ENCODE results near the gene TTC33. TPM values are rescaled to one million over a fixed set of nuclear protein-coding genes. Genes with fewer than 3 reads are reported as not detected.

Gene TTC33
- total and polyA plus RNA-seq, 12 donors, result 6.4 to 20.1 (median 17.5) TPM

GRCh38 chr5:40478766-40479165 lies 277.0 kb downstream of the TTC33 start:
- Histone ChIP-seq H3K27me3 (no peaks in the 10 kb centered on the region), H3K4me1 (no peaks in the 10 kb centered on the region), H3K4me3 (no peak overlapping the region), H3K9me3 (peaks cover 0 to 16% (median 0%) of the 10 kb centered on the region in 11 donors), H3K36me3 (no peaks in the 10 kb centered on the region), H3K27ac (no peak overlapping the region)
- no peak for TF ChIP-seq CTCF (IDR thresholded peaks at IDR 0.05)
- intact Hi-C loops (cut with DNase I), result no loop called here
- DNase-seq (no peak), ATAC-seq (no peak)
- 83 to 85% methylated on average over 2 of the region's 2 CpGs for WGBS, 2 donors

- peaks cover 0 to 8% (median 0%) of the 10 kb centered on the region in 11 donors for H3K9me3 ChIP-seq
- 82 to 83% methylated on average over 8 of the region's 8 CpGs for WGBS, 2 donors
- H3K27ac ChIP-seq, result no peak overlapping the region
- ATAC-seq, result no peak
- no peaks in the 10 kb centered on the region for H3K4me1 ChIP-seq
- H3K4me3 ChIP-seq, result no peak overlapping the region
- TF ChIP-seq CTCF (IDR thresholded peaks at IDR 0.05), result no peak
- no peaks in the 10 kb centered on the region for H3K36me3 ChIP-seq
- intact Hi-C loops (cut with DNase I), result no loop called here
- DNase-seq, result no peak
- H3K27me3 ChIP-seq, result no peaks in the 10 kb centered on the region
These were observed 277.8 kb downstream of the TTC33 start for GRCh38 chr5:40477856-40478546.

- intact Hi-C loops (cut with DNase I), result no loop called here
- Histone ChIP-seq H3K36me3 (no peaks in the 10 kb centered on the region), H3K27me3 (no peaks in the 10 kb centered on the region), H3K4me1 (no peaks in the 10 kb centered on the region), H3K4me3 (no peak overlapping the region), H3K27ac (no peak overlapping the region), H3K9me3 (no peaks in the 10 kb centered on the region)
- DNase-seq, result no peak
- 76 to 83% methylated on average over 3 of the region's 3 CpGs for WGBS, 2 donors
- no peak for TF ChIP-seq CTCF (IDR thresholded peaks at IDR 0.05)
- no peak for ATAC-seq
These were observed 280.2 kb downstream of the TTC33 start for GRCh38 chr5:40475561-40475960.

- H3K9me3 ChIP-seq, result peaks cover 0 to 7% (median 0%) of the 10 kb centered on the region in 11 donors
- 89 to 98% methylated on average over 2 of the region's 2 CpGs for WGBS, 2 donors
- intact Hi-C loops (cut with DNase I), result no loop called here
- ATAC-seq, result no peak
- no peaks in the 10 kb centered on the region for H3K36me3 ChIP-seq
- no peak overlapping the region for H3K27ac ChIP-seq
- no peaks in the 10 kb centered on the region for H3K4me1 ChIP-seq
- DNase-seq, result no peak
- TF ChIP-seq CTCF (IDR thresholded peaks at IDR 0.05), result no peak
- H3K27me3 ChIP-seq, result no peaks in the 10 kb centered on the region
- no peak overlapping the region for H3K4me3 ChIP-seq
These were observed 281.5 kb downstream of the TTC33 start for GRCh38 chr5:40474250-40474649.

Measured in heart right ventricle (tissue), 16 donors.